Measurements from ENCODE around the gene RAD51AP1. TPM values are rescaled to one million over a fixed set of nuclear protein-coding genes. Genes with fewer than 3 reads are reported as not detected.

RAD51AP1 gene
- total and polyA plus RNA-seq, 4 donors, result 2.1 to 6.9 (median 3.5) TPM

DNA sequence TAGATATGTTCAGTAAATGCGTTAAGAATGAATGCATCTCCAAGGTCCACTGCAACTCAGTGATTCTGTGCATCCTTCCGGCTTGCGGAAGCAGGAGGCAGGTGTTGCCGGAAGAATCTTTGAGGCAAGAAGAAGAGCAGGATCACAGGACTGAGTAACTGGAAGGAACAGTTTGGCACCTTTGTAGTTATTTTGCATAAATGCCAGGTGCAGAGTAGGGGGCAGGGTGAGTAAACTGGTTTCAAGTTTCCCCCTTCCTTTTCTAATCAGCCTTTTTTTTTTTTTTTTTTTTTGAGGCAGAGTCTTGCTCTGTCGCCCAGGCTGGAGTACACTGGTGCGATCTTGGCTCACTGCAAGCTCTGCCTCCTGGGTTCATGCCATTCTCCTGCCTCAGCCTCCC lies 45.6 kb downstream of the RAD51AP1 start:
- Histone ChIP-seq H3K36me3 (ENCODE audit: control insufficient read depth in 4 of 4, insufficient read depth in 4 of 4, low read length in 4 of 4) (no peaks in the 10 kb centered on the region), H3K27me3 (ENCODE audit: control insufficient read depth in 3 of 3, insufficient read depth in 3 of 3, low read length in 2 of 3) (peaks cover 0 to 2% (median 0%) of the 10 kb centered on the region in 3 donors), H3K4me1 (ENCODE audit: control insufficient read depth in 5 of 5, insufficient read depth in 5 of 5, low read length in 5 of 5) (peaks cover 0 to 4% (median 0%) of the 10 kb centered on the region in 5 donors), H3K27ac (ENCODE audit: low read depth in 1 of 2, low read length in 1 of 2) (no peak overlapping the region), H3K4me3 (no peak overlapping the region), H3K9me3 (ENCODE audit: control insufficient read depth in 4 of 4, insufficient read depth in 3 of 4, low read length in 3 of 4) (peaks cover 0 to 2% (median 0%) of the 10 kb centered on the region in 4 donors), H3K9ac (ENCODE audit: insufficient read depth in 1 of 2, low read length in 2 of 2) (no peak overlapping the region)
- DNase-seq (no peak), ATAC-seq (ENCODE audit: insufficient read depth, low FRiP score) (no peak)
- TF ChIP-seq, protein P1, sequence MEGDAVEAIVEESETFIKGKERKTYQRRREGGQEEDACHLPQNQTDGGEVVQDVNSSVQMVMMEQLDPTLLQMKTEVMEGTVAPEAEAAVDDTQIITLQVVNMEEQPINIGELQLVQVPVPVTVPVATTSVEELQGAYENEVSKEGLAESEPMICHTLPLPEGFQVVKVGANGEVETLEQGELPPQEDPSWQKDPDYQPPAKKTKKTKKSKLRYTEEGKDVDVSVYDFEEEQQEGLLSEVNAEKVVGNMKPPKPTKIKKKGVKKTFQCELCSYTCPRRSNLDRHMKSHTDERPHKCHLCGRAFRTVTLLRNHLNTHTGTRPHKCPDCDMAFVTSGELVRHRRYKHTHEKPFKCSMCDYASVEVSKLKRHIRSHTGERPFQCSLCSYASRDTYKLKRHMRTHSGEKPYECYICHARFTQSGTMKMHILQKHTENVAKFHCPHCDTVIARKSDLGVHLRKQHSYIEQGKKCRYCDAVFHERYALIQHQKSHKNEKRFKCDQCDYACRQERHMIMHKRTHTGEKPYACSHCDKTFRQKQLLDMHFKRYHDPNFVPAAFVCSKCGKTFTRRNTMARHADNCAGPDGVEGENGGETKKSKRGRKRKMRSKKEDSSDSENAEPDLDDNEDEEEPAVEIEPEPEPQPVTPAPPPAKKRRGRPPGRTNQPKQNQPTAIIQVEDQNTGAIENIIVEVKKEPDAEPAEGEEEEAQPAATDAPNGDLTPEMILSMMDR (IDR thresholded peaks at IDR 0.05; ENCODE audit: control extremely low read depth, extremely low read depth), result no peak
- WGBS, 2 donors, result 84 to 89% methylated on average over 4 to 6 of the region's 6 CpGs

DNA sequence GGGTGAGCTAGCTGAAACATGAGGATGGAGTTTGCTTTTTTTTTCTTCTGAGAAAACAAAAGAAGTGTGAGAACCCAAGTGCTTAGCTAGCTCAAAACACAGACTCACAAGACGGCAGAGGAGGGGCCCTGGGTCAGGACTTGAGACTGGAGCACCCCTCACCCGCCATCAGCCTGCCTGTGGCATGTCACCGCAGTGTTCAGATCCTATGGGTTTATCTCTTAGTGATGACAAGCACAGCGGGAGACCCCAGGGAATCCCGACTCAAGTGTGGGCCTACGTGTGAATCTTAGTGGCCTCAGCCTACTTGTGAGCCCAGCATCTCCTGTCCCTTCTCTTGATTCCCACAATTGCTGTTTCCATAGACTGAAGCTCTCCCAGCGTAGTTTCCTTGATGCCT lies 46.2 kb downstream of the RAD51AP1 start:
- H3K27me3 ChIP-seq (ENCODE audit: control insufficient read depth in 3 of 3, insufficient read depth in 3 of 3, low read length in 2 of 3), result peaks cover 0 to 2% (median 0%) of the 10 kb centered on the region in 3 donors
- DNase-seq (no peak), ATAC-seq (ENCODE audit: insufficient read depth, low FRiP score) (no peak)
- no peaks in the 10 kb centered on the region for H3K36me3 ChIP-seq (ENCODE audit: control insufficient read depth in 4 of 4, insufficient read depth in 4 of 4, low read length in 4 of 4)
- TF ChIP-seq, protein P1 (IDR thresholded peaks at IDR 0.05; ENCODE audit: control extremely low read depth, extremely low read depth), result no peak
- no peak overlapping the region for H3K9ac ChIP-seq (ENCODE audit: insufficient read depth in 1 of 2, low read length in 2 of 2)
- peaks cover 0 to 4% (median 0%) of the 10 kb centered on the region in 5 donors for H3K4me1 ChIP-seq (ENCODE audit: control insufficient read depth in 5 of 5, insufficient read depth in 5 of 5, low read length in 5 of 5)
- no peak overlapping the region for H3K4me3 ChIP-seq
- 83 to 86% methylated on average over 7 of the region's 7 CpGs for WGBS, 2 donors
- H3K27ac ChIP-seq (ENCODE audit: low read depth in 1 of 2, low read length in 1 of 2), result no peak overlapping the region
- H3K9me3 ChIP-seq (ENCODE audit: control insufficient read depth in 4 of 4, insufficient read depth in 3 of 4, low read length in 3 of 4), result peaks cover 0 to 2% (median 0%) of the 10 kb centered on the region in 4 donors

DNA sequence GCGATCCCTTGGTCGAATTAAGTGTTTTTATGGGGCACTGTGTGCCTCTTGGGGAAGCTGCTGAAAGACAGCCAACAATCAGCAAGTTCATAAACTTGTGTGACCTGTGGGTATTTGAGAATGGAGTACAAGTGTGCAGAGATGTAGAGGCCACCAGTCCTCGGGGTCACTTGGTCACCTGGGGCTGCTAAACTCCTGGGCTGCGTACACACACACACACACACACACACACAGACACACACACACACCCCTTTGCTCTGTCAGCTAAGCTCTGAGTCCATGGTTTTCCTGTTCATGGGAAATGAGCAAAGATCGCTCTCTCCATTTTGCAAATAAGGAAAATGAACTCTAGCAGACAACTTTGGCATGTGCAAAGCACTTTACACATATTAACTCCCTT lies 47.8 kb downstream of the RAD51AP1 start:
- no peak for ATAC-seq (ENCODE audit: insufficient read depth, low FRiP score)
- WGBS, 2 donors, result 56 to 61% methylated on average over 5 of the region's 5 CpGs
- no peak overlapping the region for H3K27ac ChIP-seq (ENCODE audit: low read depth in 1 of 2, low read length in 1 of 2)

More for the DNA sequence above, 47.8 kb downstream of the RAD51AP1 start:
- Histone ChIP-seq H3K27me3 (ENCODE audit: control insufficient read depth in 3 of 3, insufficient read depth in 3 of 3, low read length in 2 of 3) (peaks cover 0 to 2% (median 0%) of the 10 kb centered on the region in 3 donors), H3K9me3 (ENCODE audit: control insufficient read depth in 4 of 4, insufficient read depth in 3 of 4, low read length in 3 of 4) (no peaks in the 10 kb centered on the region), H3K36me3 (ENCODE audit: control insufficient read depth in 4 of 4, insufficient read depth in 4 of 4, low read length in 4 of 4) (no peaks in the 10 kb centered on the region), H3K4me3 (no peak overlapping the region), H3K9ac (ENCODE audit: insufficient read depth in 1 of 2, low read length in 2 of 2) (no peak overlapping the region), H3K4me1 (ENCODE audit: control insufficient read depth in 5 of 5, insufficient read depth in 5 of 5, low read length in 5 of 5) (peaks cover 0 to 3% (median 0%) of the 10 kb centered on the region in 5 donors)
- no peak for DNase-seq
- TF ChIP-seq, protein P1 (IDR thresholded peaks at IDR 0.05; ENCODE audit: control extremely low read depth, extremely low read depth), result no peak

Measured in lung (tissue), 12 donors.